Mesodermal cell (in vitro differentiated cells): ENCODE data around the gene RHOBTB3. TPM values are rescaled to one million over a fixed set of nuclear protein-coding genes. Genes with fewer than 3 reads are reported as not detected.

ENCODE experiments used
- H3K27ac ChIP-seq: 2 replicates; pipeline ENCODE4 v1.7.0; 2013; ENCODE audit warnings: mild to moderate bottlenecking, low read depth, low read length, moderate library complexity; ENCODE audit not compliant: severe bottlenecking
- H3K36me3 ChIP-seq: 2 replicates; pipeline ENCODE4 v1.7.1; 2013; ENCODE audit warnings: mild to moderate bottlenecking, low read length, moderate library complexity; ENCODE audit not compliant: control insufficient read depth, insufficient read depth
- H3K4me1 ChIP-seq: one replicate; pipeline ENCODE4 v1.7.1; 2013; ENCODE audit warnings: mild to moderate bottlenecking, low read length; ENCODE audit not compliant: insufficient read depth, control insufficient read depth, poor library complexity, severe bottlenecking
- H3K4me3 ChIP-seq: 2 replicates; pipeline ENCODE4 v1.7.0; 2013; ENCODE audit warnings: low read length, control low read depth, mild to moderate bottlenecking; ENCODE audit not compliant: insufficient read depth, poor library complexity, severe bottlenecking; ENCODE audit errors: extremely low read depth
- H3K9me3 ChIP-seq: 2 replicates; pipeline ENCODE4 v1.7.1; 2013; ENCODE audit warnings: mild to moderate bottlenecking, low read length, moderate library complexity; ENCODE audit not compliant: control insufficient read depth
- WGBS, 2 experiments: methylation state at CpG; one replicate each; pipeline ENCODE4 v1.1.5; 2013; ENCODE audit warnings: missing lambda C conversion rate in 2 of 2; ENCODE audit not compliant: insufficient coverage in 2 of 2; 5-methylcytosine and 5-hydroxymethylcytosine counted together
- polyA plus RNA-seq, 2 experiments: library from polyadenylated mRNA; stranded (reverse); fragments of 50-300 nt; gene quantifications; one replicate each; pipeline ENCODE4 v1.2.3, GENCODE V29; 2013

Gene RHOBTB3
- polyA plus RNA-seq (2013, experiment 1 of 2): 159 TPM
- 171 TPM for polyA plus RNA-seq (2013, experiment 2 of 2)

- H3K4me3 ChIP-seq: peak within 1 kb of the TSS; percentile 76
- peaks cover 18% of the 10 kb centered on the region for H3K36me3 ChIP-seq
- H3K27ac ChIP-seq: peak within 1 kb of the TSS; percentile 94
- 0 to 1% methylated on average over 36 to 44 of the region's 78 CpGs for WGBS, 2 experiments
- H3K9me3 ChIP-seq: no peaks in the 10 kb centered on the region
- peaks cover 39% of the 10 kb centered on the region for H3K4me1 ChIP-seq
Observed at GRCh38 chr5:95730730-95731570, at the start of gene RHOBTB3. TSS of gene RHOBTB3 (plus strand) at chr5:95731336. CDS start at chr5:95731683, 347 bp downstream.

DNA sequence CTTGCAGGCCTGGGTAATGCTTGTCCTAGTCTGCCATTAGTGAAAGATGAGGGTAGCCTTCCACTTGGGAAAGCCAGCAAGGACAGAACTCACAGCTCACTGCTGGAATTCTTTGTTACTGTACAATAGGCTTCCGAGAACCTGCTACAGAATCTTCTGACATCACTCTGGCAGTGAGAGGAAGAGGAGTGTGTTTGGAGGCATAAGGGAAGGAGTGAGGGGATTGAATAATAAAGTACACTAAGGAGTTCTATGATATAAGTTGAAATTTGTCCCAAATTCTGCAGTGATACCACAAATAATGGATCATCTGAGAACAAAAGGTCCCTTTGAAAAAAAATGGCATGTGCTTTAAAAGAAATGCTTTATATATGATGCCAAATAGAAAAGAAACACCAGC is 48.2 kb upstream of the RHOBTB3 start, which contains the start of gene SPATA9:
SPATA9 (minus strand) TSS at position 101 of the 400 bp plus-strand sequence. CDS start 137 bp downstream, outside the sequence.
- Histone ChIP-seq H3K36me3 (no peaks in the 10 kb centered on the region), H3K4me1 (peaks cover 6% of the 10 kb centered on the region), H3K4me3 (no peak within 1 kb of the TSS), H3K9me3 (no peaks in the 10 kb centered on the region), H3K27ac (no peak within 1 kb of the TSS)
- 100% methylated on average over 1 of the region's 1 CpG; no CpG with 5 or more reads in 1 of the 2 experiments for WGBS, 2 experiments

DNA sequence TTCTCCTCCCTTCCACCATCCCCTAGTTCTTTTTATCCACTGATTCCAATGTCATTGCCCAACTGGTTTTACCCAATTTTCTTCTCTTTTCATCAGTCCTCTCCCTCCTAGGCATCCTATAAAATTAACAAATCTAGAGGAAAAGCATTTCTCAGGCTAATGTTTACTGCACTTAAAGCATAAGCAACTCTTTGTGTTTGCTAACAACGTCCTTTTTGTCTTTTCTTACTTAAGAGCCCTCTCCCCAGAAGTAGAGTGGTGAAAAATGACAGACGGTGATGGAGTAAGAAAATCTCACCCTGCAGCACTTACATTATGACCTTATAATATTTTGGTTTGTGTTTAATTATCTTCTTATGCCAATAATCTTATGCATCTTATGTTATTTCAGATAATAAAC is 46.8 kb upstream of the RHOBTB3 start:
- Histone ChIP-seq H3K4me3 (no peak overlapping the region), H3K27ac (no peak overlapping the region), H3K4me1 (peaks cover 6% of the 10 kb centered on the region), H3K36me3 (no peaks in the 10 kb centered on the region), H3K9me3 (no peaks in the 10 kb centered on the region)
- 100% methylated on average over 1 of the region's 2 CpGs; no CpG with 5 or more reads in 1 of the 2 experiments for WGBS, 2 experiments

GRCh38 chr5:95686651-95687050 is 44.5 kb upstream of the RHOBTB3 start:
- Histone ChIP-seq H3K36me3 (no peaks in the 10 kb centered on the region), H3K4me1 (peaks cover 6% of the 10 kb centered on the region), H3K27ac (peak overlapping the region; percentile 36), H3K4me3 (no peak overlapping the region), H3K9me3 (no peaks in the 10 kb centered on the region)
- WGBS, 2 experiments: 87% methylated on average over 2 of the region's 2 CpGs; no CpG with 5 or more reads in 1 of the 2 experiments

DNA sequence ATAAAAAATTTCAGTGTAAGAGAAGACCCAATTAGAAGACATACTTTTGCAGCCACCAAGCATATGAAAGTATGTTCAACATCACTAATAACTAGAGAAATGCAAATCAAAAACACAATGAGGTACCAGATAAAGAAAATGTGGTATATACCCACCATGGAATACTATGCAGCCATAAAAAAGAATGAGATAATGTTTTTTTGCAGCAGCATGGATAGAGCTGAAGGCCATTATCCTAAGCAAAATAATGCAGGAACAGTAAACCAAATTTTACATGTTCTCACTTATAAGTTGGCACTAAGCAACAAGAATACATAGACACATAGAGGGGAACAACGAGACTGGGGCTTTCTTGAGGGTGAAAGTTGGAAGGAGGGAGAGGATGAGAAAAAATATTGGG is 41.5 kb upstream of the RHOBTB3 start:
- Histone ChIP-seq H3K4me1 (peaks cover 6% of the 10 kb centered on the region), H3K27ac (no peak overlapping the region), H3K4me3 (no peak overlapping the region), H3K9me3 (no peaks in the 10 kb centered on the region), H3K36me3 (no peaks in the 10 kb centered on the region)
- WGBS, 2 experiments: no CpG with 5 or more reads among the region's 1 CpG

GRCh38 chr5:95690333-95690732 is 40.8 kb upstream of the RHOBTB3 start:
- H3K36me3 ChIP-seq: no peaks in the 10 kb centered on the region
- H3K9me3 ChIP-seq: no peaks in the 10 kb centered on the region
- no peak overlapping the region for H3K27ac ChIP-seq
- H3K4me3 ChIP-seq: no peak overlapping the region
- H3K4me1 ChIP-seq: peaks cover 6% of the 10 kb centered on the region

DNA sequence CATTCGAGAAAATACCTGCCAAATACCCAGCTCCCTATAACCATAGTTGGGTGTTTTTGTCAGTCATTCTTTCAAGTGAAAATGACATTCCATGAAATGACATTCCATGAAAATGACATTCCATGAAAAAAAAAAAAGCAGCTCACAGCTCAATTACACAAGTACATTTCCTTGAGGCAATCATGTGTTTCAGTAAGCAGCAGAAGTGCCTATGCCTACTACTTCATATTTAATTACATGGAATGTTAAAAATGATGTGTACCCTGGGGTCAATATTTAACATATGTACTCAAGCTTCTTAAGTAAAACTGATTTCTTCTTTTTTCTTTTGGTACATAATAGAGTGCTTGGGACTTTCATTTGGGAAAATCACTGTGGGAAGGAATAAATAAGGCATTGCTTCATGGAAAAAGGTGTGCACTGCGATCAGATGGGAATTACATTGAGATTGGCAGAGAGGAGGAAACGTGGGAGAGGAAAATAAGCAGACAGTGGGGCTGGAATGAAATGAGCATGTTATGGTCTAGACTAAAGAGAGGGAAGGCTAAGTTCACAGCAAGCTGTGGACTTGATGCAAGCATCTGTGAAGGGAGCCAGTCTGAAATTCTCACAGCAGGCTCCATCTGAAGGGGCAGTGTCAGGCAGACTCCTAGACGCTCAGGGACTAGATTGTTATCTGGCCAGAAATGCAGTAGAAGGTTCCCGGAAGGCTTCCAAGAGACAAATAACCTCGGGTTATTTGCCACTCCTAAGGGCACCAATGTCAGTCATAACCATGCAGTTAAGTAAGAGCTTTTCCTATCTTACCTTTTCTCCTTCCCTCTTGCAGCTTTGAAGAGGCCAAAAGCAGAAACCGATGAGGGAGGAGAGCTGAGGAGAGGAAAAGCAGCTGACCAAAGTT is 33.1 kb upstream of the RHOBTB3 start:
- no peaks in the 10 kb centered on the region for H3K36me3 ChIP-seq
- peaks cover 15% of the 10 kb centered on the region for H3K4me1 ChIP-seq
- peak overlapping the region; percentile 95 for H3K27ac ChIP-seq
- no peaks in the 10 kb centered on the region for H3K9me3 ChIP-seq
- H3K4me3 ChIP-seq: no peak overlapping the region
- WGBS, 2 experiments: 48 to 79% methylated on average over 2 to 5 of the region's 7 CpGs

DNA sequence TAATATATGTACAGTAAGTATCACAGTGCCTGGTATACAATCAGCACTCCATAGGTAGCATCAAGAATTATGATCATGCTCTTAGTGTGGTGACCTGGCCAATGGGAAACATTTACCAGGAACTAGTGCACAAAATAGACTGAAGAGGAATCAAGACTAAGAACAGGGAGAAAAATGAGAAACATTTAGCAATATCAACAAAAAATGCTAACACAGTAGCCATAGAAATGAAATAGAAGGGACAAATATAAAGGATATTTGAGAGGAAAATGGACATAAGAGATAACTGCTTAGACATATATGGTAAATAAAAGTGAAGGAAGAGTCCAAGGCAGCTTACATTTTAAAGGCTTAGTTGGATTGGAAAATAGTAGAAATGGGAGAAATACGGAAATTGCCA is 31.8 kb upstream of the RHOBTB3 start:
- Histone ChIP-seq H3K27ac (no peak overlapping the region), H3K36me3 (no peaks in the 10 kb centered on the region), H3K9me3 (no peaks in the 10 kb centered on the region), H3K4me1 (peaks cover 15% of the 10 kb centered on the region), H3K4me3 (no peak overlapping the region)
- WGBS, 2 experiments: 100% methylated on average over 1 of the region's 1 CpG

DNA sequence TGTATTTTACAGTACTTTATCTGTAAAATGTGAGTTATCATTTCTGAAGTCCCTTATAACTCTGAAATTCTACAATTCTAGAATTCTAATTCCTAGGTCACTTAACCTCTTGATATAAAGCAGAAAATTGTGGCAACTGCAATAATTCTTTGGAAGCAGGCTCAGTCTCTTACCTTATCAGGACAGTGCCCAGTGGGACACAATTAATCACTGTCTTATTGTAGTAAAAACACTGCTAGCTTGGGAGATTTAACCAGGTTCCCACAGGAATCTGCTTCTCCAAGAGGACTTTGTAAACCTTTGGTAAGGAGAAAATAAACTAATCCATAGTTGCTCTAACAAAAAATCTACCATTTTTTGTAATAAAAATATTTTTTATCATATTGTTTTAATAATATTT is 30.1 kb upstream of the RHOBTB3 start:
- Histone ChIP-seq H3K4me1 (peaks cover 15% of the 10 kb centered on the region), H3K9me3 (no peaks in the 10 kb centered on the region), H3K4me3 (no peak overlapping the region), H3K36me3 (no peaks in the 10 kb centered on the region), H3K27ac (no peak overlapping the region)

DNA sequence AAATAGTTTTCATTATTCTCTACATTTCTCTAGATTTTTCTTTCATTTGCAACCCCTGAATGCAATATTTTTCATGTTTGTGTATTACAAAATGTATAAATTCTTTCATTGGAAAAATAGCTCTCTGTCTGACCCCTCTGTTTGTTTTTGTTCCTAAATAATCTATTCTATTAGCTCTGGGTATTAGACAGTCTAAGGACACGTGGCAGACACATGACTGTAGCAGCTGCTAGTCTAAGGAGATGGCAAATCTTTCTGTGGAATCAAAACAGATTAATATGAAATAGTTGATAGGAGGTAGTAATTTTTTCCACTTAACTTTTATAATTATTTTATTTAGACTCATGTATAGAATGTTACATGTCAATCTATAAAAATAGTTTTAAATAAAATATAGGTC is 27.0 kb upstream of the RHOBTB3 start:
- no peak overlapping the region for H3K4me3 ChIP-seq
- no peak overlapping the region for H3K27ac ChIP-seq
- H3K9me3 ChIP-seq: no peaks in the 10 kb centered on the region
- peaks cover 3% of the 10 kb centered on the region for H3K4me1 ChIP-seq
- H3K36me3 ChIP-seq: no peaks in the 10 kb centered on the region
- WGBS, 2 experiments: no CpG with 5 or more reads among the region's 1 CpG
